ENCODE measurements around the gene TNS1.

The TNS1 gene

DNA sequence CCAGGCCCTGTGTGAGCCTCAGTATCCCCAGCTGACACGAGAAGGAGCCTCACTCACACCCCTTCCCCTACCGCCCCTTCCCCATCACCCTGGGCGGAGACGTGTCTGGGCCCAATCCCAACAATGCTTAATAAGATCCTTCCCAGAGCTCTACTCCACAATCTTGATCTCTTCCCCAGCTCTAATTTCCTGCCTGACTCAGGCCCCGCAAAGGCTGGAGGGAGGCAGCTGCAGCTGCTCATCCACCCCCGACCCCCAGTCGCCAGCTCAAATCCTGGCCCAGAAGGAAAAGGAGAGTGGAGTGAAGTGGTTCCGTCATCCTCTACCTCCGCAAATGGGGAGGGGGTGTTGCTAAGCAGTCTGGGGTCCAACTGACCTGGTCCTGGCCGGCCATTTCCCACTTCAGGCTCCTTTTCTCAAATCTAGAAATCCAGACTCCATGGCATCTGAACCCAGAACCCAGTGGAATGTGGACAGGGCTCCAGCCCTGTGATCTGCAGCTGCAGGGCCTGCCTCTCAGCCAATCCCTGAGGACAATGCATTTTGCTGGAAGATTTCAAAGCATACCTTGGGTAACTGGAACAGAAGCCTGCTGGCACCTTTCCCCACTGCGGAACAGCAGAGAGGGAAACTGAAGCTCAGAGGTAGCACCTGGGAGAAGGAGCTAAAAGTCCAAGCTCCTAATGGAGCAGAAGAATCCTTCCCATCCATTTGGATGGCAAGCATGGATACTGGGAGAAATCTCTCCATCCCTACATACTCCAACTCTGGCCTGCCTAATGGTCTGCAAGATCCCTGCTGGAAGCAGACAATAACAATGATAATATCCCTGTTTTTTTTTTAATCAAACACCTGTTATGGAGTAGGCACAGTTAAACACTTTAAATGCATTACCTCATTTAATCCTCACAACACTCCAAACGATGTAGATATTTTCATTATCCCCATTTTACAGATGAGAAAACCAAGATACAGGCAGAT lies 5.6 kb upstream of the TNS1 start:
- Histone ChIP-seq H3K4me1 (ENCODE audit: control insufficient read depth, insufficient read depth, low read length, poor library complexity, severe bottlenecking) (peaks cover 7% of the 10 kb centered on the region), H3K27ac (ENCODE audit: insufficient read depth, low read length, poor library complexity, severe bottlenecking) (no peak overlapping the region), H3K4me3 (ENCODE audit: insufficient read depth, low read depth, low read length, poor library complexity, severe bottlenecking) (no peak overlapping the region), H3K36me3 (ENCODE audit: control insufficient read depth, insufficient read depth, low read length) (no peaks in the 10 kb centered on the region), H3K27me3 (replicated peaks; ENCODE audit: control insufficient read depth, insufficient read depth, low read length, poor library complexity, severe bottlenecking) (peaks cover 18% of the 10 kb centered on the region), H3K9me3 (ENCODE audit: control insufficient read depth, low read length) (no peaks in the 10 kb centered on the region)
- no peak for DNase-seq

- no peak overlapping the region for H3K4me3 ChIP-seq (ENCODE audit: insufficient read depth, low read depth, low read length, poor library complexity, severe bottlenecking)
- no peaks in the 10 kb centered on the region for H3K36me3 ChIP-seq (ENCODE audit: control insufficient read depth, insufficient read depth, low read length)
- H3K4me1 ChIP-seq (ENCODE audit: control insufficient read depth, insufficient read depth, low read length, poor library complexity, severe bottlenecking) = peaks cover 7% of the 10 kb centered on the region
- no peaks in the 10 kb centered on the region for H3K9me3 ChIP-seq (ENCODE audit: control insufficient read depth, low read length)
- DNase-seq = no peak
- H3K27ac ChIP-seq (ENCODE audit: insufficient read depth, low read length, poor library complexity, severe bottlenecking) = no peak overlapping the region
- peaks cover 14% of the 10 kb centered on the region for H3K27me3 ChIP-seq (replicated peaks; ENCODE audit: control insufficient read depth, insufficient read depth, low read length, poor library complexity, severe bottlenecking)
These were observed 3.9 kb upstream of the TNS1 start for GRCh38 chr2:218006741-218007140.

DNA sequence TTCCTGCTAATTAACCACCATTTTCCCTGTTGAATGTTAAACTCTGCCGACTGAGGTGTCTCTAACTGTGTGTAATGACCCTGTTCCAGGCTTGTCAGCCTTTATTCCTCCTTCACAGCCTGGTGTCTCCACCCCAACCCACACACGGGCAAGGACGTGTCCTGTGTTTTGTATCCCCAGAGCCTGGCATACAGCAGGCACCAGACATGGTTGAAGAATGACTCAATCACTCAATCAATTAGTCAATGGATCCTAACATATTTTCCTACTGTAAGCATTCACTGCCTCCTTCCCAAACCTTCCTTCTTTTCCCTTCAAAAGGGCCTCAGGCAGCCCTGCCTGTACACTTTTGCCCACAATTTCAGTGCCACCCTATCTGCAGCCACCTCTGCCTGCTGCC lies 2.7 kb upstream of the TNS1 start:
- Histone ChIP-seq H3K27me3 (replicated peaks; ENCODE audit: control insufficient read depth, insufficient read depth, low read length, poor library complexity, severe bottlenecking) (peaks cover 5% of the 10 kb centered on the region), H3K36me3 (ENCODE audit: control insufficient read depth, insufficient read depth, low read length) (no peaks in the 10 kb centered on the region), H3K4me3 (ENCODE audit: insufficient read depth, low read depth, low read length, poor library complexity, severe bottlenecking) (no peak overlapping the region), H3K4me1 (ENCODE audit: control insufficient read depth, insufficient read depth, low read length, poor library complexity, severe bottlenecking) (no peaks in the 10 kb centered on the region), H3K27ac (ENCODE audit: insufficient read depth, low read length, poor library complexity, severe bottlenecking) (no peak overlapping the region), H3K9me3 (ENCODE audit: control insufficient read depth, low read length) (no peaks in the 10 kb centered on the region)
- no peak for DNase-seq

GRCh38 chr2:218005028-218005427 lies 2.2 kb upstream of the TNS1 start:
- DNase-seq = no peak
- Histone ChIP-seq H3K4me3 (ENCODE audit: insufficient read depth, low read depth, low read length, poor library complexity, severe bottlenecking) (no peak overlapping the region), H3K27me3 (replicated peaks; ENCODE audit: control insufficient read depth, insufficient read depth, low read length, poor library complexity, severe bottlenecking) (peaks cover under 1% of the 10 kb centered on the region), H3K9me3 (ENCODE audit: control insufficient read depth, low read length) (no peaks in the 10 kb centered on the region), H3K27ac (ENCODE audit: insufficient read depth, low read length, poor library complexity, severe bottlenecking) (no peak overlapping the region), H3K4me1 (ENCODE audit: control insufficient read depth, insufficient read depth, low read length, poor library complexity, severe bottlenecking) (no peaks in the 10 kb centered on the region), H3K36me3 (ENCODE audit: control insufficient read depth, insufficient read depth, low read length) (no peaks in the 10 kb centered on the region)

GRCh38 chr2:218003981-218004419 lies 1.2 kb upstream of the TNS1 start:
- H3K27ac ChIP-seq (ENCODE audit: insufficient read depth, low read length, poor library complexity, severe bottlenecking) = no peak overlapping the region
- H3K4me3 ChIP-seq (ENCODE audit: insufficient read depth, low read depth, low read length, poor library complexity, severe bottlenecking) = no peak overlapping the region
- H3K27me3 ChIP-seq (replicated peaks; ENCODE audit: control insufficient read depth, insufficient read depth, low read length, poor library complexity, severe bottlenecking) = no peaks in the 10 kb centered on the region
- H3K36me3 ChIP-seq (ENCODE audit: control insufficient read depth, insufficient read depth, low read length) = no peaks in the 10 kb centered on the region
- H3K4me1 ChIP-seq (ENCODE audit: control insufficient read depth, insufficient read depth, low read length, poor library complexity, severe bottlenecking) = no peaks in the 10 kb centered on the region
- no peak for DNase-seq
- no peaks in the 10 kb centered on the region for H3K9me3 ChIP-seq (ENCODE audit: control insufficient read depth, low read length)

DNA sequence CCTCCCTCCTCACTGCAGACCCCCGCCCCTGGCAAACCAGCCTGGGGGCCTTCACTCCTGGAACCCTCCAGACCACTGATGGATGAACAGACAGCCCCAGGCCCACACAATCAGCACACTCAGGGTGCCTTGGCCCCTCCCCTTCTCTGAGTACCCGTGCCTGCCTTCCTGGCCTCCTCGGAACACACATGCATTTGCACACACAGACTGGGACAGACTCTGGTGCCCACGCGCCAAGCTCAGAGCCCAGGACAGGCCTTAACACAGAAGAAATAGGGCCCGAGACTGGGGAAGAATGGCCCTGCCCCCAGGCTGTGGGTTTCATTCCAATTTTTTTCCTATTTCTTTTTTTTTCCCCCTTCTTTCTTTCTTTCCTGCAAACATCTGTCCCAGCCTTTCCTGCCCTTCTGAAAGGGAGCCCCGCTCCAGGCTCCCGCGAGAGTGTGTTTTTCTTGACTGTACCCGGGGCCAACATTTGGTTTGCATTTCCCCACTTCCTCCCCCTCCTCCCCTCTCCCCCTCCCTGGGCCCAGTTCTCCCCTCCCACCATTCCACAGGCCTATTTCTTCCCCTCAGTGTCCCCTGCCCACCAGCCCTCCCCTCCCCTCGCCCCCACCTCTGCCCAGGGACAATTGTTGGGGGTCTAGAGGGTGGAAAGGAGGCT lies 618 bp upstream of the TNS1 start:
- H3K36me3 ChIP-seq (ENCODE audit: control insufficient read depth, insufficient read depth, low read length) = no peaks in the 10 kb centered on the region
- no peak overlapping the region for H3K27ac ChIP-seq (ENCODE audit: insufficient read depth, low read length, poor library complexity, severe bottlenecking)
- H3K4me1 ChIP-seq (ENCODE audit: control insufficient read depth, insufficient read depth, low read length, poor library complexity, severe bottlenecking) = no peaks in the 10 kb centered on the region
- no peak overlapping the region for H3K4me3 ChIP-seq (ENCODE audit: insufficient read depth, low read depth, low read length, poor library complexity, severe bottlenecking)
- no peaks in the 10 kb centered on the region for H3K9me3 ChIP-seq (ENCODE audit: control insufficient read depth, low read length)
- H3K27me3 ChIP-seq (replicated peaks; ENCODE audit: control insufficient read depth, insufficient read depth, low read length, poor library complexity, severe bottlenecking) = no peaks in the 10 kb centered on the region
- no peak for DNase-seq

DNA sequence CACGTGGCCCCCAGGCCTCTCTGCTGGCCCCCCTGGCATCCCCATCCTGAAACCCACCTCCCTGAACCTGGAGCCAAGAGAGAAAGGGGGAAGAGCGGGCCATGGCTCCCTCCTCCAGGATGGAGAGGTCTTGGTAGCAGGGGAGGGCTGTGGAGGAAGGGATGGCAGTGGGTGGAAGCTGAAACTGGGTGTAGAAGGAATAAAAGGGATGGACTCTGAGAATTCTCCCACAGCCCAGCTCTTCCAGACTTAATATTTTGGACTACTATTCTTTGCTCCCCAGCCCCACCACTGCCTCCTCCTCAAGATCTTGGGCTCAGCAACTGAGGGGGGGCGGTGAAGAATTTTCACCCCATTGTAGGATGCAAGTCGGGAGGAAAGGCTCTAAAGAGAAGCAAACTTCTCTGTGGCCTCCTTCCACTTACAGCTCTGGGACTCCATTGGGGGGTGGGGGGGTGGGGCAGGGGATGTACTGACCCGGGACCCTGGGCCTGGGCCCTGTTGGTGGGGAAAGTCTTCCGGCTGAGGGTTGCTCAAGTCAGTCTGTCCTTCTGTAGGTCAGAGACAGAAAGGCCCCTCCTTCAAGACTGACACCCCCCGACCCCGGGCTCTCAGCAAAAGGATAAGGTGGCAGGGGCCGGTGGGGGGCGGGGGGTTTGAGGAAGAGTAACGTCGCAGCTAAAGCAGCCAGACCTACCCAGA lies 501 bp downstream of the TNS1 start:
- Histone ChIP-seq H3K27ac (ENCODE audit: insufficient read depth, low read length, poor library complexity, severe bottlenecking) (no peak overlapping the region), H3K27me3 (replicated peaks; ENCODE audit: control insufficient read depth, insufficient read depth, low read length, poor library complexity, severe bottlenecking) (no peaks in the 10 kb centered on the region), H3K4me1 (ENCODE audit: control insufficient read depth, insufficient read depth, low read length, poor library complexity, severe bottlenecking) (no peaks in the 10 kb centered on the region), H3K4me3 (ENCODE audit: insufficient read depth, low read depth, low read length, poor library complexity, severe bottlenecking) (no peak overlapping the region), H3K36me3 (ENCODE audit: control insufficient read depth, insufficient read depth, low read length) (no peaks in the 10 kb centered on the region), H3K9me3 (ENCODE audit: control insufficient read depth, low read length) (no peaks in the 10 kb centered on the region)
- DNase-seq = no peak

DNA sequence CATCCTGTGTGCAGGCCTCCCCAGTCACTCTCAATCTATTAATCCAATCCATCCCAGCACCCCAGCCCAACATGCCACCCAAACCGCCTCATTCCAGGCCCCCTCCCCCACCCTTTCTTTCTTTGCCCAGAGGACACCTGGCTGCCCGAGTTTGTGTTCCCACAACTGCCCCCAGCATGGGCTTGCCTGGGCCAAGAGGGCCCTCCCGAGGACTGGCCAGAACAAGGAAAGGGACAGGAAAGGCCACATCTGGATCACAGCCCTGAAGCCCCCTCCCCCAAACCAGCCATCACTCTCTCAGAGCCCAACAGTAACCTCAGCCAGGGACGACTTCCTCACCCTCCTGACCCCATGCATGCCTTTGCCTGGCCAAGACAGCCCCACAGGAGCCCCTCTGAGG lies 1.2 kb downstream of the TNS1 start:
- DNase-seq = no peak
- no peaks in the 10 kb centered on the region for H3K4me1 ChIP-seq (ENCODE audit: control insufficient read depth, insufficient read depth, low read length, poor library complexity, severe bottlenecking)
- no peaks in the 10 kb centered on the region for H3K27me3 ChIP-seq (replicated peaks; ENCODE audit: control insufficient read depth, insufficient read depth, low read length, poor library complexity, severe bottlenecking)
- no peaks in the 10 kb centered on the region for H3K36me3 ChIP-seq (ENCODE audit: control insufficient read depth, insufficient read depth, low read length)
- H3K9me3 ChIP-seq (ENCODE audit: control insufficient read depth, low read length) = no peaks in the 10 kb centered on the region
- H3K27ac ChIP-seq (ENCODE audit: insufficient read depth, low read length, poor library complexity, severe bottlenecking) = no peak overlapping the region
- H3K4me3 ChIP-seq (ENCODE audit: insufficient read depth, low read depth, low read length, poor library complexity, severe bottlenecking) = no peak overlapping the region

- Histone ChIP-seq H3K9me3 (ENCODE audit: control insufficient read depth, low read length) (no peaks in the 10 kb centered on the region), H3K36me3 (ENCODE audit: control insufficient read depth, insufficient read depth, low read length) (no peaks in the 10 kb centered on the region), H3K27me3 (replicated peaks; ENCODE audit: control insufficient read depth, insufficient read depth, low read length, poor library complexity, severe bottlenecking) (no peaks in the 10 kb centered on the region), H3K4me1 (ENCODE audit: control insufficient read depth, insufficient read depth, low read length, poor library complexity, severe bottlenecking) (no peaks in the 10 kb centered on the region), H3K4me3 (ENCODE audit: insufficient read depth, low read depth, low read length, poor library complexity, severe bottlenecking) (no peak overlapping the region), H3K27ac (ENCODE audit: insufficient read depth, low read length, poor library complexity, severe bottlenecking) (no peak overlapping the region)
- DNase-seq = no peak
These were observed 2.7 kb downstream of the TNS1 start for GRCh38 chr2:218000136-218000535.

GRCh38 chr2:217999595-217999959 lies 3.2 kb downstream of the TNS1 start:
- no peaks in the 10 kb centered on the region for H3K9me3 ChIP-seq (ENCODE audit: control insufficient read depth, low read length)
- no peak overlapping the region for H3K27ac ChIP-seq (ENCODE audit: insufficient read depth, low read length, poor library complexity, severe bottlenecking)
- H3K27me3 ChIP-seq (replicated peaks; ENCODE audit: control insufficient read depth, insufficient read depth, low read length, poor library complexity, severe bottlenecking) = no peaks in the 10 kb centered on the region
- DNase-seq = no peak
- H3K4me1 ChIP-seq (ENCODE audit: control insufficient read depth, insufficient read depth, low read length, poor library complexity, severe bottlenecking) = no peaks in the 10 kb centered on the region
- no peaks in the 10 kb centered on the region for H3K36me3 ChIP-seq (ENCODE audit: control insufficient read depth, insufficient read depth, low read length)
- no peak overlapping the region for H3K4me3 ChIP-seq (ENCODE audit: insufficient read depth, low read depth, low read length, poor library complexity, severe bottlenecking)

Measured in effector memory CD4-positive, alpha-beta T cell (primary cell).